VCaP (cell line): ENCODE data around the gene GLIPR2.
"Not testable (repeated sequence)": the region's sequence is repeated elsewhere in the genome, so short reads cannot be mapped to it uniquely, and the experiment has no call there.

Experiments
- H3K27ac ChIP-seq: fragments of 450-650 bp; 2 replicates; pipeline ENCODE4 v1.5.1; 2017
- TF ChIP-seq, protein P1 (sequence below): fragments of 450-650 bp; conservative IDR thresholded peaks from 2 replicates; pipeline ENCODE4 v1.5.1; 2017; ENCODE audit warnings: mild to moderate bottlenecking, moderate library complexity

The GLIPR2 gene

DNA sequence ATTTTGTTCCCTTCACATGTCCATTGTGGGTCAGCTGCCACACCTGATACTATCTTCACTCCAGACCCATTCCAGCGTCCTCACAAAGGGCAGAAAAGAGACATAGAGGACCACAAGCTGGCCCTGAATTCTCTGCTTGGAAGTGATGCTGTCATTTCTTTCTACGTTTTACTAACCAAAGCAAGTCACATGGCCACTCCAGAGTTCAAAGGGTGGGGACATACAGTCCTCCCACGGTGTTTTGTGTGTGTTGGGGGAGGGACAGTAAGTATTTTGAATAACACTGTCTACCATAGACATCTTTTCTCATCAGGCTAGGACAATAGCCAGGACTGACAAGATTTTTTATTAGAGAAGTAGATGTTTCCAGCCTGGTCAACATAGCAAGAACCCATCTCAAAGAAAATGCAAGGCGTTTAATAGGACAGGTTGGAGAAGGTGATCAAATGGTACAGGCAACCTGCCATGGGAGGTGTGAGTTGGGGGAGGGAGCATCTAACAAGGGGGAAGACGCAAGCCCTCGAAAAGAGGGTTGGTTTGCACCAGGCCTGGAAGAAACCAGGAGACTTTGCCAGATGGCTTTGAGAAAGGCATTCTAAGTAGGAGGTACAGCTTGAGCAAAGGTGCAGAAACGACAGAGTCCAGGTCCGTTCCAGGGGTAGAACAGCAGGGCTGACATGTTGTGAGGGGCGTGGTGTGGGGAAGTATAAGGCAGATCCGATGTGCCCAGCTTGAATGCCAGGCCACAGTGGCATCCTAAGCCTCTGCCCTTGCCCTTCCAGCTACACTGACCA is 11.3 kb upstream of the GLIPR2 start:
- H3K27ac ChIP-seq: no peak overlapping the region
- TF ChIP-seq, protein P1, sequence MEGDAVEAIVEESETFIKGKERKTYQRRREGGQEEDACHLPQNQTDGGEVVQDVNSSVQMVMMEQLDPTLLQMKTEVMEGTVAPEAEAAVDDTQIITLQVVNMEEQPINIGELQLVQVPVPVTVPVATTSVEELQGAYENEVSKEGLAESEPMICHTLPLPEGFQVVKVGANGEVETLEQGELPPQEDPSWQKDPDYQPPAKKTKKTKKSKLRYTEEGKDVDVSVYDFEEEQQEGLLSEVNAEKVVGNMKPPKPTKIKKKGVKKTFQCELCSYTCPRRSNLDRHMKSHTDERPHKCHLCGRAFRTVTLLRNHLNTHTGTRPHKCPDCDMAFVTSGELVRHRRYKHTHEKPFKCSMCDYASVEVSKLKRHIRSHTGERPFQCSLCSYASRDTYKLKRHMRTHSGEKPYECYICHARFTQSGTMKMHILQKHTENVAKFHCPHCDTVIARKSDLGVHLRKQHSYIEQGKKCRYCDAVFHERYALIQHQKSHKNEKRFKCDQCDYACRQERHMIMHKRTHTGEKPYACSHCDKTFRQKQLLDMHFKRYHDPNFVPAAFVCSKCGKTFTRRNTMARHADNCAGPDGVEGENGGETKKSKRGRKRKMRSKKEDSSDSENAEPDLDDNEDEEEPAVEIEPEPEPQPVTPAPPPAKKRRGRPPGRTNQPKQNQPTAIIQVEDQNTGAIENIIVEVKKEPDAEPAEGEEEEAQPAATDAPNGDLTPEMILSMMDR: no peak

DNA sequence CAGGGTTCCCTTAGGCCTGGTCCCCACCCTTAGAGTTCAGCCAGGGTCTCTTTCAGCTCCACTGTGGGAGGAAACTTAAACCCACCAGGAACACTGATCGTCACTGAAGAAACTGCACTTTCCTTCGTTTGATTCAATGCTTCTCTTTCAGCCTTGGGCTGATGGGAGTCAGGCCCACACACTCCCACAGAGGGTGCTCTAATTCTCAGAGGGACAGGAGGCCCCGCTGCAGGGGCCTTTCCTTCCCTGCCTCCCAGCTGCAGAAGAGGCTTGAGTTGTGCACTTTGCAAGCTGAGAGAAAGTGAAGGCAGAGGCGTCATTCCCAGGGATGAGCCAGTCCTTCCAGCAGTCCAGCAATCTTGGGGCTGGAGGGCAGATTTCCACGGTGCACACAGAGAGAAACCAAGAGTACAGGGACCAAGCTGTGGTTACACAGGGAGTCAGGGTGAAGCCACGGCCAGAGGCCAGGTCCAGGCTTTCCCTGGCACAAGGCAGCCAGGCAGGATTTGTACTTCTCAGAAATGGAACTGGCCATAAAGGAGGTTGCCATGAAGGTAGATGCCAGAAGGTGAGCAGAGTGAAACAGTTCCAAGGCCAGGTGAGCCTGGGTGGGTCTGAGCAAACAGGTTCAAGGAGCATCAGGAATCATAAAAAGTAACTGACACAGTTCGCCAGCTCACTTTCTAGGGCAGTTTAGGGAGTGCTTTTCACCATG is 10.4 kb upstream of the GLIPR2 start:
- TF ChIP-seq, protein P1: no peak
- H3K27ac ChIP-seq: no peak overlapping the region

DNA sequence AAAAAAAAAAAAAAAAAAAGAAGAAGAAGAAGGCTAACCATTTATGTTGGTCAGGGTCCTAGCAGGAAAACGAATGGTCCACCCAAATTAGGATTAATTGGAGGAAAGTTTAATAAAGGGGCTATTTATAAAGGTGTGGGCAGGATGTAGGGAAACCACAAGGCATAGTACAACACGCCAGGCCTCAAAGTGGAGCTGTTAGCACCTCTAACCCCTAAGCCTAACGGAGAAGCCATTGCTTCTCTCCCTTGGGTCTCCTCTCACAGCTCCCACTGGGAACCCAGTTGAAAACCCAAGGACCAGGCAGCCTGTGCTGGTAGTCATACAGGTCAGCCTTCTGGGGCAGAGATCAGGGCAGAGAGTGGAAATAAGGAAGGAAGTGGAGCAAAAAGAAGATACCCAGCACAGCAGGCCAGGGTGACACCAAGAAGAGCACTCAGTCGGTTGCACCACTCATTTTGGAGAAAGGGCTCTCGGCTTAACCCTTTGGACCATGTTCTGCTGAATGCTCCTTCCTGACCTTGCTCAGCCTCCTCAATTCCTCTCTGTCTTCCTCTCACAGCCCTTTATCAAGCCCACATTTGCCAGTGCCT is 8.8 kb upstream of the GLIPR2 start:
- TF ChIP-seq, protein P1: no peak
- H3K27ac ChIP-seq: no peak overlapping the region

DNA sequence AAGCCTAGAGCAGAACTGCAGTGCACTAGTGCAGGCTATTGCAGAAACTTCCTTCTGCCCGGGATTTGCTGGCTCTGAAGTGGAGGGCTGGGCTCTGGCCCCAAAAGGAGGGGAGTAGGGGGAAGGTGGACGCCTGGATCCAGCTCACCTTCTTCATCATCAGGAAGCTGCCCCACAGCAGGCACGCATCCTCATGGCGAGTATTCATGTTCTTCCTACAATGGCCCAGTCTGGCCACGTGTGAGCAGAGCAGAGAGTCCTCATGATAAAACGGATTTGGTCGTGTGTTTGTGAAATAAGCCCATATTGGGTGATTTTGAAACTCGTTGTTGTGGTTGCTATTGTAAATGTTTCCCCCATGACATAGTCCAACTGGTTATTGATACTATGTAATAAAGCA is 8.2 kb upstream of the GLIPR2 start:
- no peak overlapping the region for H3K27ac ChIP-seq
- TF ChIP-seq, protein P1: no peak

DNA sequence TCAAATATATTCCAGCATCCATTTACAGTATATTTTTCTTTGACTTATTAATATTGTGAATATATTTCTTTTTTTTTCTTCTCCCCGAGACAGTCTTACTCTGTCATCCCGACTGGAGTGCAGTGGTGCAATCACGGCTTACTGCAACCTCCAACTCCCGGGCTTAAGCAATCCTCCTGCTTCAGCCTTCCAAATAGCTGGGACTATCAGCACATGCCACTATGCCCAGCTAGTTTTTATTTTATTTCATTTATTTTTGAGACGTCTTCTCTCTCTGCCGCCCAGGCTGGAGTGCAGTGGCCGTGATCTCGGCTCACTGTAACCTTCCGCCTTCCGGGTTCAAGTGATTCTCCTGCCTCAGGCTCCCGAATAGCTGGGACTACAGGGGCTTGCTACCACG is 7.4 kb upstream of the GLIPR2 start:
- TF ChIP-seq, protein P1: no peak
- H3K27ac ChIP-seq: no peak overlapping the region

DNA sequence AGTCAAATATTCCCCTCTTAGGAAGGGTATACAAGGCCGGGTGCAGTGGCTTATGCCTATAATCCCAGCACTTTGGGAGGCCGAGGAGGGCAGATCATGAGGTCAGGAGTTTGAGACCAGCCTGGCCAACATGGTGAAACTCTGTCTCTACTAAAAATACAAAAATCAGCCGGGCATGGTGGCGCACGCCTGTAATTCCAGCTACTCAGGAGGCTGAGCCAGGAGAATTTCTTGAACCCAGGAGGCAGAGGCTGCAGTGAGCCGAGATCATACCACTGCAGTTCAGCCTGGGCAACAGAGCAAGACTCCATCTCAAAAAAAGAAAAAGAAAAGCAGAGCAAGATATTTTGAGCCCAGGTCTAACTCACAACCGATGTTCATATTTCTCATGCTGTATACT is 4.9 kb upstream of the GLIPR2 start:
- H3K27ac ChIP-seq: not testable (repeated sequence)

DNA sequence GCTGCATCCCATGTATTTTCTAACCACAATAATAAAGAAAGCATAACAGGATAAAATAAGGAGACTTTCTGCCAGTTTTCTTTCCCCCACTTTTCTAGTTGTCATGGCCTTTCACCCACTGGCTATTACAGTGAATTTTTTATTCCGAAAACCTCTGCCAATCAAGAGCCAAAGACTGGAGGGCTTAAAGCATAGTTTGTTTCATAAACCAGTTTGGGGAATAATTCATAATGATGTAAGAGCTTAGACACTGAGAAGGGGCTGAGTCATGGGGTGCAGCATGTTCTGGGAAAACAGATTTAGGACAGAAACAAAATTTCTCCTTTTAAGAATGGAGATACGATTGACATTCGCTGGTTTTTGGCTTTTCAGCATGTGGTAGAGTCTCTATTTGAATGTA is 4.4 kb upstream of the GLIPR2 start:
- TF ChIP-seq, protein P1: no peak

More for the DNA sequence above, 4.4 kb upstream of the GLIPR2 start:
- no peak overlapping the region for H3K27ac ChIP-seq
